DLD1 (cell line): Measurements from ENCODE around the gene CASP10.
"Not testable (repeated sequence)": the region's sequence is repeated elsewhere in the genome, so short reads cannot be mapped to it uniquely, and the experiment has no call there.

Source experiments
- in situ Hi-C: cut with HindIII; loops from 2 replicates; pipeline ENCODE4 v1.10.0; 2017; ENCODE audit warnings: low sequenced_read_pairs

The CASP10 gene, protein sequence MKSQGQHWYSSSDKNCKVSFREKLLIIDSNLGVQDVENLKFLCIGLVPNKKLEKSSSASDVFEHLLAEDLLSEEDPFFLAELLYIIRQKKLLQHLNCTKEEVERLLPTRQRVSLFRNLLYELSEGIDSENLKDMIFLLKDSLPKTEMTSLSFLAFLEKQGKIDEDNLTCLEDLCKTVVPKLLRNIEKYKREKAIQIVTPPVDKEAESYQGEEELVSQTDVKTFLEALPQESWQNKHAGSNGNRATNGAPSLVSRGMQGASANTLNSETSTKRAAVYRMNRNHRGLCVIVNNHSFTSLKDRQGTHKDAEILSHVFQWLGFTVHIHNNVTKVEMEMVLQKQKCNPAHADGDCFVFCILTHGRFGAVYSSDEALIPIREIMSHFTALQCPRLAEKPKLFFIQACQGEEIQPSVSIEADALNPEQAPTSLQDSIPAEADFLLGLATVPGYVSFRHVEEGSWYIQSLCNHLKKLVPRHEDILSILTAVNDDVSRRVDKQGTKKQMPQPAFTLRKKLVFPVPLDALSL

DNA sequence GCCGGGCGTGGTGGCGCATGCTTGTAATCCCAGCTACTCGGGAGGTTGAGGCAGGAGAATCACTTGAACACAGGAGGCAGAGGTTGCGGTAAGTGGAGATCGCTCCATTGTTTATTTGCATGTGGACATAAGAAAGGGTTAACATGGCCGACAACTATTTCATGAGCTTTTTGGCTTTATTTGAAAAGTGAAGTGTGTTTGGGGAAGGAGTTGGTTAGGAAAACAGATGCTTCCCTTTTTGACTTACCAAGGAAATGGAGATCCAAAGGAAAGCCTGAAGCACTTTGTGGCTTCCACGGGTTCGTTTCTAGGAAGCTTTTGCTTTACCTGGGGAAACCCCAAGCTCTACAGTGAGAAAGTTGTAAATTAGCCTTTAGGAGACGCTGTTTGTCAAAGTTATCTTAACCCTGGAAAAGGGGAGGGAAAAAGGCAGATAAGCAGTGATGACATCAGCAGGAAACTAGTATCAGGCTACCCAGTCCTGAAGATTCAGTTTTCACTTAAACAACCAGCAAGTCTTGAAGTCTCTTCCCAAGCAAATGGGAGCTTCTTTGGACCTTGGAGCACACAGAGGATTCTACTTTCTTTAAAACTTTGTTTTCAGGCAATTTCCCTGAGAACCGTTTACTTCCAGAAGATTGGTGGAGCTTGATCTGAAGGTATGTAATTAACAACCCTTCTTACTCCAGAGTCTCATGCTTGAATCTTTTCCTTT is at the start of gene CASP10:
Gene CASP10 (plus strand): TSS at position 492 of the 715 bp plus-strand sequence. CDS start 2,637 bp downstream, outside the sequence.
- in situ Hi-C loops, result no loop called here

DNA sequence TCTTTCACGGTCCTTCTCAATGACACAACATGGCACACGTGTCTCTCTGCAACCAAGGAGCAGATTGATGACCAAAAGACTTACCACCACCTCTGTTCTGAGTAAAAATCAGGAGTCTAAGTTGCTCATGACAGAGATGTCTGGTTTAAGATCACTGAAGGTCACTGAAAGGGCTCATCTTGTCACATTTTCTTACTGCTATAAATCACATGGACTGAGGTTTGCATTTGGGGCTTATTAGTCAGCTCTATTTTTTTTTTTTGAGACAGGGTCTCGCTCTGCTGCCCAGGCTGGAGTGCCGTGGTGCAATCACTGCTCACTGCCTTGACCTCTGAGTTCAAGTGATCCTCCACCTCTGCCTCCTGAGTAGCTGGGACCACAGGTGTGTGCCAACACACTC is 47.6 kb upstream of the CASP10 start:
- in situ Hi-C loops, result no loop called here

DNA sequence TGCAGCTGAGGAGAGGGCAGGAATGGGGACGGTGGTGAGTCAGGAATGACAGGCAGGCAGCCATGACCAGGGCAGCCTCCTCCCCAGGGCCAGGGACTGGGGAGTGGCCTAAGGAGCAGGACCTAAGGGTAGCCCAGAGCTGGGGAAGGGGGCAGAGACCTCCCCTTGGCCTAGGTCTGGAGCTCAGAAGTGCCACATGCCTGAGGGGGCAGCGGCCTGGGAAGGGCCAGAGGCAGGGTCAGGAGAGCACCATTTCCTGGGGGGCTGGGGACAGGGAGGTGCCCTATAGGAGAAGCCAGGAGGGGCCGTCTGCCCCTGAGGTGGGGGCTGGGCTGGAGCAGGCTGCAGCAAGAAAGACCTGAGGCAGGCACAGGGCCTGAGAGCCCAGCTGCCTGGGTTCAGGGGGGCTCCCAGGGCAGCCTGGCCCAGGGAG is 46.0 kb upstream of the CASP10 start:
- in situ Hi-C loops, result no loop called here

DNA sequence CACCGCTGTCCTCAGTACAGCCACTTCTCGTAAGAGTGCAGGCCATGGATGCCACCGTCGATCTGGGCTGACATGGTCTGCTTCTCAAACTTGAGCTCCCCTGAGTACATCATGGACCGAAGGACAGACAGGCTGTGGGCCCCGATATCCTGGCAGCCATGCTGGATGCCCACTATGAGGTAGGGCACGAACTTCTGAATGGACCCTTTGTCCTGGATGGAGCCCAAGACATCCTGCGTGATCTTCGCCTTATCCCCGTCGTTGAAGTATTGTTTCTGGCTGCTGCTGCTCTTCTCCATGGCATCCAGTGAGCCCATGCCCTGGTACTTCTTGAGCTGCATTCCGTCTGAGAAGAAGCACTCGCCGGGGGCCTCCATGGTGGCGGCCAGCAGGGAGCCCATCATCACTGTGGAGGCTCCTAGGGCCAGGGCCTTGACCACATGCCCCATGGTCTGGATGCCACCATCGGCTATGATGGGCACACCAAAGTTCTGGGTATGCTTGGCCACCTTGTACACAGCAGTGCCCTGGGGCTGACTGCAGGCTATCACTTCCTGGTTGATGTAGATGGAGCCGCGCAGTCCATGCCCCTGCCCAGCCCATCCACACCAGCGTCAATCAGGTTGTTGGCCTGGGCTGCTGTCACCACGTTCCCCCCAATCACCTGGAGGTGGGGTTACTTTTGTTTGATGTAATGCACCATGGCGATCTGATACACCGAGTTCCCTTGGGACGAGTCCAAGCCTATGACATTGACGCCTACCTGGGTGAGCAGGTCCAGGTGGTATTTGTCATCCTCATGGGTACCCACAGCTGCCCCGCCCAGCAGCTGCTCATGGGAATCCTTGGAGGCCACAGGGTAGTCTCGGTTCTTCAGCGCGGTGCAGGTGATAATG is 45.2 kb upstream of the CASP10 start:
- in situ Hi-C loops, result no loop called here

DNA sequence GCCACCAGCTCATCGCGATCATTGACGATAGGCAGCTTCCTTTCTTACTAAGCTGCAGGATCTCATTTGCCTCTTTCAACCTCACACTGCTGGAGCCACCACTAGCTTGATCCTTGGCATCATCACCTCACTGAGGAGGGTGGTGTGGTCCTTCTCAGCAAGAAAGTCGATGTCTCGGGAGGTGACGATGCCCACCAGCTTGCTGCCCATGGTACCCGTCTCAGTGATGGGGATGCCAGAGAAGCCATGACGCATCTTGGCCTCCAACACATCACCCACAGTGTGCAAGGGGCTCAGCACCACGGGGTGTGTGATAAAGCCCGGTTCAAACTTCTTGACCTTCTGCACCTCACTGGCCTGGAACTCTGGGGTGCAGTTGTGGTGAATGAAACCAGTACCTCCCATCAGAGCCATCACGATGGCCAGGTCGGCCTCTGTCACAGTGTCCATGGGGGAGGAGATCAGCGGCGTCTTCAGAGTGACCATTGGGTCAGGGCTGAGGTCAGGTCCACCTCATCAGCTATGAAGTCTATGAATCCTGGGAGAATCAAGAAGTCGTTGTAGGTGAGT is 44.5 kb upstream of the CASP10 start:
- in situ Hi-C loops, result no loop called here

DNA sequence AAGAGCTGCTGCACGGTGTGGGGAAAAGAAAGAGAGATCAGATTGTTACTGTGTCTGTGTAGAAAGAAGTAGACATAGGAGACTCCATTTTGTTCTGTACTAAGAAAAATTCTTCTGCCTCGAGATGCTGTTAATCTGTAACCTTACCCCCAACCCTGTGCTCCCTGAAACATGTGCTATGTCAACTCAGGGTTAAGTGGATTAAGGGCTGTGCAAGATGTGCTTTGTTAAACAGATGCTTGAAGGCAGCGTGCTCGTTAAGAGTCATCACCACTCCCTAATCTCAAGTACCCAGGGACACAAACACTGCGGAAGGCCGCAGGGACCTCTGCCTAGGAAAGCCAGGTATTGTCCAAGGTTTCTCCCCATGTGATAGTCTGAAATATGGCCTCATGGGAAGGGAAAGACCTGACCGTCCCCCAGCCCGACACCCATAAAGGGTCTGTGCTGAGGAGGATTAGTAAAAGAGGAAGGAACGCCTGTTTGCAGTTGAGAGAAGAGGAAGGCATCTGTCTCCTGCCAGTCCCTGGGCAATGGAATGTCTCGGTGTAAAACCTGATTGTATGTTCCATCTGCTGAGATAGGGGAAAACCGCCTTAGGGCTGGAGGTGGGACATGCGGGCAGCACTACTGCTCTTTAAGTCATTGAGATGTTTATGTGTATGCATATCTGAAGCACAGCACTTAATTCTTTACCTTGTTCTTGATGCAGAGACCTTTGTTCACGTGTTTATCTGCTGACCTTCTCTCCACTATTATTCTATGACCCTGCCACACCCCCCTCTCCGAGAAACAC is 43.8 kb upstream of the CASP10 start:
- in situ Hi-C loops, result not testable (repeated sequence)

DNA sequence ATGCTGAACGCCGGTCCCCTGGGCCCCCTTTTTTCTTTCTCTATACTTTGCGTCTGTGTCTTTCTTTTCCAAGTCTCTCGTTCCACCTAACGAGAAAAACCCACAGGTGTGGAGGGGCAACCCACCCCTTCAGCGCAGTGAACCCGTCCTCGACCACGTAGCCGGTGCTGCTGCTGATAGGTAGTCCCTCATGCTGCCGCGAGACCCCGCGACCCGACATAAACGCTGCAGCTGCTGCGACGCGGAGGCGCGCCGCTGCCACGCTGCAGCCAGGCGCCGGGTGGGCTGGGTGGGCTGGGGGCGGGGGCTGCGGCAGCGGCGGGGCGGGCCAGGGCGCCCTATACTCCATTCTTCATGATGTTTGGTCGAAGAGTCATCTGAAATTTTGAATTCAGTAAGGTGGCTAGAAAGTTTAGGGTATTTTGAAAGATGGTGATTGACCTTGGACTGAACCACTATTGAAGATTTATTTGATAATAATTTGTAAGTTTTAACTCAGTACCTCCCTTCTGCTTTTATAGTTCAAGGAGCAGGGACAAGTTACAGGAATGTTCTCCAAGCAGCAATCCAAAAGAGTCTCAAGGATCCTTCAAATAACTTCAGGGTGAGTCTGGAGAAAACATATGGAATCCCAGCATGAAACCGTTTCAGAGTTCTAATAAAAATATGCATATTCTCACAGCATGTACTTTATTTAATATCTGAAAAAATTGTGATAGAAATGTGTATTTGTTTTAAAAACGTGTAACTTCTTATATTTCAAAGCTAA is 42.9 kb upstream of the CASP10 start:
- in situ Hi-C loops, result no loop called here

DNA sequence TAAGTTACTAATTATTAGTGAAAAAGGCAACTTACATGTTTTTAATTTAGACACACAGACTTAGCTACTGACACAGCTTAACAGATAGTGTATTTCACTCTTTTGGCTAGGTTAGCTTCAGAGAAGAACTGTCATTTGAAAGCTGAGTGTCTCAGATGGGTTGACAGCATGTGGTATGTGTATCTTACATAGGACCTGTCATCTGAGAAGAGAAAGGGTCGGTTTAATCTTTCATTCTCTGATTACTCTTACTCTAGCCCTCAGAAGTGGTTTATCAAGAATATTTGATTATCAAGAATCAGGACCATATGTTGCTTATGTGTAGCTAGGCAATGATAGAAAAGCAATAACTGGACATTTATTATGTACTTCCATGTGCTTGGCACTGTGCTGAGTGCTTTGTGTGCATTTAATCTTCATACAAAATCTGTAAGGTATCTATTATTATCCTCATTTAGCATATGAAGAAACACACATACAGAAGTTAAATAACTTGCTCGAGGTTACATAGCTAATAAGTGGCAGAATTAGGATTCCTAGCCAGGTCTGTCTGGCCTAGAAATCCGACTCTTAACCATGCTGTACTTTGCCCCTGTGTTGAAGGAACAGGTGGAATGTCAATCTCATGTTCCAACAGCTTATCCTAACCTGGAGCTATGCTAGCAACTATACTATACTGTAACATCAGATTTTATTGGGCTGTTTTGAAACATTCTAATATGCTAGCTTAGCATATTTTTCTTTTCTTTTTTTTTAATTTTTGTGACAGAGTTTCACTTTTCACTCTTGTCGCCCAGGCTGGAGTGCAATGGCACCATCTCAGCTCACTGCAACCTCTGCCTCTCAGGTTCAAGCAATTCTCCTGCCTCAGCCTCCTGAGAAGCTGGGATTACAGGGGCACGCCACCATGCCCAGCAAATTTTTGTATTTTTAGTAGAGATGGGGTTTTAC is 38.6 kb upstream of the CASP10 start:
- in situ Hi-C loops, result no loop called here

DNA sequence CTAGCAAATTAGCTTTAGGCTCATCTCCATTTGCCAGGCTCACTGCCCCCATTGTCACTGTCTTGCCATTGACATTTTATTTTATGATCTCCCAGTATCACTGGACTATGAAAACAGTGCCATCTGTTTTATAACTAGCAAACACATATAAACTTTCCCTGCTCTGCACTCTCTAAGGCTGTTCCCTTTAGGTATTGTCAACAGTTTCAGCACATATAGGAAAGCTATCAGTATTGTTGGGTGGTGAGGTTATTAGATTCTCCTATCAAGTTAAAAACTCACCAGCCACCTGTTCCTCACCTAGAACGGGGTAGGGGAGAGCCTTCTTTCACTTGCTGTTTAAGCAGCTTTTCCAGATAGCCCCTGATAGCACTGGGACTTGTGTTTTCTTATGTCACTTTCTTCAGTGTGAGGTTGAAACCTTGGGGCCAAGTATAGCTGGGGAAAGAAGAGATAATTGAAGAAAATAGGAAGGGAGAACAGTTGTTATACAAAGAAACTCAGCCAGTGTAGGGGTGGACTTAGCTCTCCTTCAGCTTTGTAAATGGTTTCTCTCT is 34.4 kb upstream of the CASP10 start:
- in situ Hi-C loops, result no loop called here

DNA sequence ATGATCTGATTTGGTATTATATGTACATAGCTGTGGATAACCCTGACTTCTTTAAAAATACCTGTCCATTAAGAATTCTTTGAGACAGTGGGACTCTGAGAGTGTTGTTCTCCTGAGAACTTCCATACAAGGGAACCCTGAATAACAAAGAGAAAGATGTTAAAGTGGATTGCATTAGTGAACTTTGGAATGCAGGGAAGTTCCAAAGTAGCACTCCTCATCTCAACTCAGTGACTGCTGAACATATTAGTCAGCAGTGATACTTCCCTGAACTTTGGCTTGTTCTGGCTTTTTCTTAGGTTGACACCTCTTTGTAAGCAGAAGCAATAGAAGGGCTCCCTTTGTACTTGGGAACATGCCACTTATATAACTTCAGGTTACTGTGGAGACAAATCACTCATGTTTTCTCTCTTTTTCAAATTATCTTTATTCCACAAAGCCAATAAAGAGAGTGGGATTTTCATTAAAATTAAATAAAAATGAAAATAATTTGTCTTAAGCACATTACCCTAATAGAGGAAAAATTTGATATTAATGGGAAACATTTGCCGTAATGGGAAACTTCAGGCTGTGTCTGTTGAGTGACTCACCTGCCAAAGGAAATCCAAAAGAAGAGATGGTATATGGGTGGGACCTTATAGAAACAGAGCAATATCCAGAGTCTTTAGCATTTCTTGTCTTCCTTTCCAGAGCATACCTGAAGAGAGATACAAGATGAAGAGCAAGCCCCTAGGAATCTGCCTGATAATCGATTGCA is 33.7 kb upstream of the CASP10 start:
- in situ Hi-C loops, result no loop called here

DNA sequence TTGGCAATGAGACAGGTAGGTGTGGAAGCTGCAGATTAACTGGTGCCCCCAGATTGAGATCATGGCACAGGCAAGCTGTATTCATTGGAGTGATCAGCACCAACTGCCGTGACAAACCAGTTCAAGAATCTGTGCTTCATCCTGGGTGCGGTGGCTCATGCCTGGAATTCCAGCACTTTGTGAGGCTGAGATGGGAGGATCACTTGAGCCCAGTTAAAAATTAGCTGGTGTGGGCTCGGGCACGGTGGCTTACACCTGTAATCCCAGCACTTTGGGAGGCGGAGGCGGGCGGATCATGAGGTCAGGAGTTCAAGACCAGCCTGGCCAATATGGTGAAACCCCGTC is 33.1 kb upstream of the CASP10 start:
- in situ Hi-C loops, result loop anchor here (5.0 kb wide), 1 partner anchor 32 kb away; the partner anchor contains the start of gene CFLAR

DNA sequence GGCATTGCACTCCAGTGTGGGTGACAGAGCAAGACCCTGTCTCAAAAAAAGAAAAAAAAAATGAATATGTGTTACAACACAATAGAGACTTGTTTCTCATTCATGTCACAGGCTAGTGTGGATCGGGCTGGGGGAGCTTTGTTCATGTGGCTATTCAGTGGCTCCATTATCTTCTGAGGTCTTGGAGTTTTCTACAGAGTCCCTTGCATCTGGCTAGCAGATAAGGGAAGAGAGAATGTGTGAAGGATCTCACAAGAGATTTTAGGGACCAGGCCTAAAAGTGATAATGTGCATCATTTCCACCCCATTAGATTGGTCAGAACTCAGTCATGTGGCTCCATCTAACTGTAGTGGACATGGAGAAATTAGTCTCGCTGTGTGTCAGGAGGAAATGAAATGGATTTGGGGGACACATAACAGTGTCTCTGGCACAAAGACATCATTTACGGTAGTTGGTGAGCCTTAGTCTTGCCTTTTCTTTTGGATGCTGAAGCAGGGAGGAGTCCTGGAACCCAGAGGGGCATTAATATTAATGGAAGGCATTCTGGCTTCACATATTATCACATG is 32.4 kb upstream of the CASP10 start:
- in situ Hi-C loops, result loop anchor here (5.0 kb wide), 1 partner anchor 33 kb away; the partner anchor contains the start of gene CFLAR

DNA sequence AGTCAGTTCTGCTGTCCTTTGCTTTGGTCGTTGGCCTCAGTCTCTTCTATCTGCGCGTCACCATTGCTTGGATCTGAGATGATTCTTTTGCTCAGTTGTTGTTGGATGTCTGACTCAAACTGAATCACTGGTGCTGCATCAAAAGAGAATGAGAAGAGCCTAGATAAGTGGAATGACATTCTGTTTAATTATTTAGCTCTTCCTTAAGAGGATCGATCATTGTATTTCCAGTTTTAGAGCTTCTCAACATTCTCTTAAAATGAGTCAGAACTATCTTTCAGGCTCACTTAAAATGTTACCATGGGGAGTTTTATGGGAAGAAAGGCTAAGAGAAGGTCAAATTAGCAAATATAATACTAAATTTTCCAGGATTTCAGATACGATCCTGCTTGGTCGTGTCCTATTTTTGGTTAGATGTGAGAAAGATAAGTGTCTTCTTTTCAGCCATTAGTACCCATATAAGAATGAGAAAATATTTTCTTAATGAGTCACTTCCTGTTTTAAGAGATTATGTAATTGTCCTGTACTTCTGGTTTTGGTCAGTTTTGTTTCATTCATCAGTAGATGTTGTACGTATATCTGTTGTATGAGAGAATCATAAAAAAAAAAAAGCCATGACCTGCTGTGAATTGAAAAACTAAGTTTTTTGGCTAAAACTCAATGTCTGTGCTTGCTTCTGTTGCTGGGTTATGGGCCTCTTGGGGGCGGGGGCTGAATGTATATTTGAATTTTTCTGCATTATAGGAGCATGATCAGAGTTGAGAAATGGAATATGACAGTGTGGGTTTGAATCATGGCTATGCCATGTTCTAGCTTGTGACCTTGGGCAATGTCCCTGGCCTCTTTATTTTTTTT is 31.6 kb upstream of the CASP10 start:
- in situ Hi-C loops, result loop anchor here (5.0 kb wide), 1 partner anchor 34 kb away; the partner anchor contains the start of gene CFLAR

DNA sequence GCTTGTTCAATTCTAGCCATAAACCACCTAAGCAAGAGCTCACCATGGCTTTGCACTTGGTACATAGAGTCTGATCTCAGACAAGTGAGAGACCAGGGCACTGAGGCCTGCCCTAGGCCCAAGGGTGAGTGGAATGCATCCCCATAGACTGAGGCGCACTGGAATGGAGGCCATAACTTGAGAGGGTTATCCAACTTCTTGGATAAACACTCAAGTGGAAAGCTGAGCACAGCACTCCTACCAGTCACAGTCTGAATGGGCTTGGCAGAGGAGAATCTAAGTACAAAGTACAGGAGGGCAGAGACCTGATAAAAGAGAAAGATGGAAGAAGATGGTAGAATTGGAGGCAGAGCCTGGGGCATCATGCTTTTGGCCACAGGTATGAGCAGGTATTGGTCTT is 30.4 kb upstream of the CASP10 start:
- in situ Hi-C loops, result loop anchor here (5.0 kb wide), 1 partner anchor 35 kb away; the partner anchor contains the start of gene CFLAR
